Mesendoderm (in vitro differentiated cells): ENCODE measurements around the gene ATP6V0D1.

Experiments
- DNase-seq: peaks from one replicate; pipeline ENCODE4 v3.0.0; 2013
- H2AK5ac ChIP-seq: 2 replicates; pipeline ENCODE4 v1.6.1; 2013; ENCODE audit warnings: low read length, inconsistent platforms
- H2BK120ac ChIP-seq: 2 replicates; pipeline ENCODE4 v1.6.1; 2013; ENCODE audit warnings: low read depth, mild to moderate bottlenecking, low read length, moderate library complexity, mixed read lengths
- H2BK15ac ChIP-seq: replicated peaks from 2 replicates; pipeline ENCODE4 v1.6.1; 2013; ENCODE audit warnings: low read depth, mild to moderate bottlenecking, moderate library complexity
- H2BK5ac ChIP-seq: 2 replicates; pipeline ENCODE4 v1.6.1; 2013; ENCODE audit warnings: low read length, inconsistent platforms
- H3K18ac ChIP-seq: 2 replicates; pipeline ENCODE4 v1.6.1; 2013; ENCODE audit warnings: mild to moderate bottlenecking, low read length, mixed read lengths
- H3K23ac ChIP-seq: one replicate; pipeline ENCODE4 v1.6.1; 2013; ENCODE audit warnings: low read length
- H3K27ac ChIP-seq: 2 replicates; pipeline ENCODE4 v1.5.1; 2013; ENCODE audit warnings: low read depth, mild to moderate bottlenecking, inconsistent platforms, low read length, moderate library complexity
- H3K27me3 ChIP-seq: 2 replicates; pipeline ENCODE4 v1.6.1; 2013; ENCODE audit warnings: low read length, control low read depth, mild to moderate bottlenecking, inconsistent platforms; ENCODE audit not compliant: insufficient read depth, poor library complexity
- H3K36me3 ChIP-seq: 2 replicates; pipeline ENCODE4 v1.6.1; 2013; ENCODE audit warnings: low read length, inconsistent platforms; ENCODE audit not compliant: control insufficient read depth, insufficient read depth
- H3K4ac ChIP-seq: one replicate; pipeline ENCODE4 v1.6.1; 2013; ENCODE audit warnings: low read depth, mild to moderate bottlenecking, low read length, moderate library complexity
- H3K4me1 ChIP-seq: 2 replicates; pipeline ENCODE4 v1.6.1; 2013; ENCODE audit warnings: low read depth, low read length, inconsistent platforms; ENCODE audit not compliant: control insufficient read depth
- H3K4me2 ChIP-seq: 2 replicates; pipeline ENCODE4 v1.6.1; 2013; ENCODE audit warnings: low read length
- H3K4me3 ChIP-seq: 2 replicates; pipeline ENCODE4 v1.5.1; 2013; ENCODE audit warnings: mild to moderate bottlenecking, low read length
- H3K56ac ChIP-seq: one replicate; pipeline ENCODE4 v1.6.1; 2013; ENCODE audit warnings: low read length
- H3K79me1 ChIP-seq: 2 replicates; pipeline ENCODE4 v1.6.1; 2013; ENCODE audit warnings: low read length, inconsistent platforms
- H3K79me2 ChIP-seq: 2 replicates; pipeline ENCODE4 v1.6.1; 2013; ENCODE audit warnings: mild to moderate bottlenecking, low read length; ENCODE audit not compliant: control insufficient read depth, insufficient read depth
- H3K9ac ChIP-seq: 2 replicates; pipeline ENCODE4 v1.6.1; 2013; ENCODE audit warnings: low read length, inconsistent platforms
- H4K5ac ChIP-seq: one replicate; pipeline ENCODE4 v1.6.1; 2013; ENCODE audit warnings: low read length
- H4K8ac ChIP-seq: one replicate; pipeline ENCODE4 v1.6.1; 2013; ENCODE audit warnings: low read depth, mild to moderate bottlenecking, control low read depth, low read length, moderate library complexity
- WGBS: extraction: QIAGEN DNeasy Blood & Tissue Kit; methylation state at CpG from one replicate; pipeline ENCODE4 v1.1.7; 2013; ENCODE audit warnings: low lambda C conversion rate, missing lambda C conversion rate; ENCODE audit not compliant: insufficient coverage; ENCODE audit errors: extremely low coverage; 5-methylcytosine and 5-hydroxymethylcytosine counted together

Gene ATP6V0D1

GRCh38 chr16:67445126-67445426 lies 35.9 kb downstream of the ATP6V0D1 start:
- no peaks in the 10 kb centered on the region for H3K4me1 ChIP-seq
- no CpG with 5 or more reads among the region's 7 CpGs for WGBS

GRCh38 chr16:67444259-67445125 lies 36.5 kb downstream of the ATP6V0D1 start:
- Histone ChIP-seq H4K8ac (no peak overlapping the region), H3K9ac (no peak overlapping the region), H2BK5ac (no peak overlapping the region), H4K5ac (no peak overlapping the region), H2BK120ac (no peak overlapping the region), H2BK15ac (no peak overlapping the region), H3K4me1 (no peaks in the 10 kb centered on the region), H2AK5ac (no peak overlapping the region), H3K18ac (no peak overlapping the region), H3K4me2 (no peak overlapping the region), H3K79me1 (no peaks in the 10 kb centered on the region), H3K79me2 (no peaks in the 10 kb centered on the region), H3K23ac (no peak overlapping the region), H3K56ac (no peak overlapping the region), H3K4me3 (no peak overlapping the region), H3K27ac (no peak overlapping the region), H3K27me3 (no peaks in the 10 kb centered on the region), H3K4ac (no peak overlapping the region), H3K36me3 (no peaks in the 10 kb centered on the region)
- WGBS, result no CpG with 5 or more reads among the region's 22 CpGs
- no peak for DNase-seq

More at GRCh38 chr16:67445126-67445426, 35.9 kb downstream of the ATP6V0D1 start:
- Histone ChIP-seq H2BK120ac (no peak overlapping the region), H3K36me3 (no peaks in the 10 kb centered on the region), H3K4me2 (no peak overlapping the region), H2BK5ac (no peak overlapping the region), H3K4ac (no peak overlapping the region), H3K18ac (no peak overlapping the region), H3K4me3 (no peak overlapping the region), H2AK5ac (no peak overlapping the region), H3K9ac (no peak overlapping the region), H3K79me1 (no peaks in the 10 kb centered on the region), H3K27me3 (no peaks in the 10 kb centered on the region), H2BK15ac (no peak overlapping the region), H3K23ac (no peak overlapping the region), H3K56ac (no peak overlapping the region), H4K5ac (no peak overlapping the region), H3K27ac (no peak overlapping the region), H3K79me2 (no peaks in the 10 kb centered on the region), H4K8ac (no peak overlapping the region)
- DNase-seq, result no peak

- DNase-seq, result no peak
- no peaks in the 10 kb centered on the region for H3K79me1 ChIP-seq
- no peaks in the 10 kb centered on the region for H3K27me3 ChIP-seq
- no peak overlapping the region for H4K5ac ChIP-seq
- no peak overlapping the region for H3K9ac ChIP-seq
- no peak overlapping the region for H3K4me2 ChIP-seq
- H3K18ac ChIP-seq, result no peak overlapping the region
- H3K4me1 ChIP-seq, result no peaks in the 10 kb centered on the region
- no peak overlapping the region for H2BK120ac ChIP-seq
- no peak overlapping the region for H3K56ac ChIP-seq
- H3K4ac ChIP-seq, result no peak overlapping the region
- no peak overlapping the region for H2BK15ac ChIP-seq
- H4K8ac ChIP-seq, result no peak overlapping the region
- no peak overlapping the region for H3K4me3 ChIP-seq
- no peak overlapping the region for H3K23ac ChIP-seq
- peaks cover 4% of the 10 kb centered on the region for H3K36me3 ChIP-seq
- no peak overlapping the region for H2BK5ac ChIP-seq
- no peaks in the 10 kb centered on the region for H3K79me2 ChIP-seq
- no peak overlapping the region for H2AK5ac ChIP-seq
- WGBS, result no CpG with 5 or more reads among the region's 6 CpGs
- no peak overlapping the region for H3K27ac ChIP-seq
These were observed 37.7 kb downstream of the ATP6V0D1 start for GRCh38 chr16:67443265-67443664.

- H3K79me2 ChIP-seq, result no peaks in the 10 kb centered on the region
- H3K56ac ChIP-seq, result no peak overlapping the region
These were observed 38.2 kb downstream of the ATP6V0D1 start for GRCh38 chr16:67442581-67443255.

GRCh38 chr16:67441907-67442306 lies 39.0 kb downstream of the ATP6V0D1 start:
- H3K4me1 ChIP-seq, result no peaks in the 10 kb centered on the region
- no peak overlapping the region for H4K8ac ChIP-seq
- H3K79me2 ChIP-seq, result no peaks in the 10 kb centered on the region
- H2BK15ac ChIP-seq, result no peak overlapping the region
- no peaks in the 10 kb centered on the region for H3K79me1 ChIP-seq
- H3K9ac ChIP-seq, result no peak overlapping the region
- H3K56ac ChIP-seq, result no peak overlapping the region
- no CpG with 5 or more reads among the region's 5 CpGs for WGBS
- no peaks in the 10 kb centered on the region for H3K27me3 ChIP-seq
- H3K23ac ChIP-seq, result no peak overlapping the region
- H3K27ac ChIP-seq, result no peak overlapping the region
- no peak overlapping the region for H3K18ac ChIP-seq
- H3K4me2 ChIP-seq, result no peak overlapping the region
- no peak overlapping the region for H2BK5ac ChIP-seq
- H2BK120ac ChIP-seq, result no peak overlapping the region
- no peak overlapping the region for H4K5ac ChIP-seq
- DNase-seq, result no peak
- H3K4me3 ChIP-seq, result no peak overlapping the region
- H2AK5ac ChIP-seq, result no peak overlapping the region
- peaks cover 4% of the 10 kb centered on the region for H3K36me3 ChIP-seq
- no peak overlapping the region for H3K4ac ChIP-seq

More at GRCh38 chr16:67442581-67443255, 38.2 kb downstream of the ATP6V0D1 start:
- no CpG with 5 or more reads among the region's 13 CpGs for WGBS
- H3K4me3 ChIP-seq, result no peak overlapping the region
- H3K36me3 ChIP-seq, result peaks cover 4% of the 10 kb centered on the region
- no peak overlapping the region for H2BK120ac ChIP-seq
- H2AK5ac ChIP-seq, result no peak overlapping the region
- H3K27me3 ChIP-seq, result no peaks in the 10 kb centered on the region
- no peak for DNase-seq
- H3K18ac ChIP-seq, result no peak overlapping the region
- H3K9ac ChIP-seq, result no peak overlapping the region
- no peak overlapping the region for H3K4ac ChIP-seq
- no peak overlapping the region for H3K4me2 ChIP-seq
- H4K8ac ChIP-seq, result no peak overlapping the region
- no peak overlapping the region for H2BK5ac ChIP-seq
- H3K79me1 ChIP-seq, result no peaks in the 10 kb centered on the region
- H3K4me1 ChIP-seq, result no peaks in the 10 kb centered on the region
- no peak overlapping the region for H3K27ac ChIP-seq
- H2BK15ac ChIP-seq, result no peak overlapping the region
- H3K23ac ChIP-seq, result no peak overlapping the region
- H4K5ac ChIP-seq, result no peak overlapping the region
